HG03469 (cell line): ENCODE measurements around the gene NDUFV3.
"Not testable (repeated sequence)": the region's sequence is repeated elsewhere in the genome, so short reads cannot be mapped to it uniquely, and the experiment has no call there.

Experiments
- ATAC-seq: cut with Tn5 transposase; IDR thresholded peaks from one replicate; pipeline ENCODE4 v1.9.1; 2021; ENCODE audit warnings: mild to moderate bottlenecking, moderate library complexity, moderate number of reproducible peaks; ENCODE audit not compliant: unreplicated experiment

The NDUFV3 gene

GRCh38 chr21:42855937-42856335 lies 37.2 kb upstream of the NDUFV3 start:
- ATAC-seq = no peak

- no peak for ATAC-seq
Measured at GRCh38 chr21:42857216-42857615, 35.9 kb upstream of the NDUFV3 start.

GRCh38 chr21:42858185-42858847 lies 34.8 kb upstream of the NDUFV3 start:
- no peak for ATAC-seq

- no peak for ATAC-seq
Measured at GRCh38 chr21:42858957-42859890, 33.9 kb upstream of the NDUFV3 start.

GRCh38 chr21:42859891-42860230 lies 33.2 kb upstream of the NDUFV3 start:
- no peak for ATAC-seq

GRCh38 chr21:42860345-42860744 lies 32.8 kb upstream of the NDUFV3 start:
- no peak for ATAC-seq

- ATAC-seq = no peak
Measured at GRCh38 chr21:42861311-42861847, 31.7 kb upstream of the NDUFV3 start.

GRCh38 chr21:42861848-42862400 lies 31.2 kb upstream of the NDUFV3 start:
- no peak for ATAC-seq

GRCh38 chr21:42862774-42863503 lies 30.2 kb upstream of the NDUFV3 start:
- no peak for ATAC-seq

GRCh38 chr21:42863504-42863870 lies 29.6 kb upstream of the NDUFV3 start:
- ATAC-seq = no peak

GRCh38 chr21:42864286-42864685 lies 28.8 kb upstream of the NDUFV3 start:
- no peak for ATAC-seq

- ATAC-seq = no peak
Measured at GRCh38 chr21:42864815-42865775, 28.0 kb upstream of the NDUFV3 start.

GRCh38 chr21:42865776-42866160 lies 27.3 kb upstream of the NDUFV3 start:
- no peak for ATAC-seq

GRCh38 chr21:42868196-42868595 lies 24.9 kb upstream of the NDUFV3 start:
- no peak for ATAC-seq

- ATAC-seq = no peak
Measured at GRCh38 chr21:42873096-42873495, 20.0 kb upstream of the NDUFV3 start.

- not testable (repeated sequence) for ATAC-seq
Measured at GRCh38 chr21:42875811-42876210, 17.3 kb upstream of the NDUFV3 start.

GRCh38 chr21:42878678-42878992 lies 14.5 kb upstream of the NDUFV3 start:
- ATAC-seq = no peak

- peak; percentile 88 for ATAC-seq
Measured at GRCh38 chr21:42878993-42879787, 13.9 kb upstream of the NDUFV3 start, which contains the start of gene WDR4. Gene WDR4, minus strand, starts transcription at chr21:42879539. Its CDS starts 44 bp downstream, at chr21:42879495.

- no peak for ATAC-seq
Measured at GRCh38 chr21:42880352-42880751, 12.8 kb upstream of the NDUFV3 start.
